T-helper 22 cell (primary cell): ENCODE measurements around the gene FAM83C.
"Not testable (repeated sequence)": the region's sequence is repeated elsewhere in the genome, so short reads cannot be mapped to it uniquely, and the experiment has no call there.

ENCODE experiments used
- DNase-seq: peaks from one replicate; pipeline ENCODE4 v3.0.0-alpha.2; 2020; ENCODE audit warnings: low read depth

The FAM83C gene

GRCh38 chr20:35318502-35319157 is 26.4 kb upstream of the FAM83C start:
- no peak for DNase-seq

- no peak for DNase-seq
These were observed 25.4 kb upstream of the FAM83C start for GRCh38 chr20:35317416-35318210.

- DNase-seq = no peak
These were observed 23.9 kb upstream of the FAM83C start for GRCh38 chr20:35316086-35316485.

- DNase-seq = not testable (repeated sequence)
These were observed 23.4 kb upstream of the FAM83C start for GRCh38 chr20:35315632-35316020.

- DNase-seq = no peak
These were observed 22.8 kb upstream of the FAM83C start for GRCh38 chr20:35314816-35315631.

GRCh38 chr20:35312318-35312717 is 20.1 kb upstream of the FAM83C start:
- DNase-seq = no peak

GRCh38 chr20:35311822-35312221 is 19.6 kb upstream of the FAM83C start:
- DNase-seq = no peak

- no peak for DNase-seq
These were observed 19.2 kb upstream of the FAM83C start for GRCh38 chr20:35311409-35311808.

- DNase-seq = no peak
These were observed 15.7 kb upstream of the FAM83C start for GRCh38 chr20:35307666-35308653.

GRCh38 chr20:35306931-35307517 is 14.8 kb upstream of the FAM83C start:
- no peak for DNase-seq

GRCh38 chr20:35305682-35306556 is 13.7 kb upstream of the FAM83C start:
- no peak for DNase-seq

GRCh38 chr20:35304956-35305355 is 12.7 kb upstream of the FAM83C start:
- DNase-seq = no peak

- DNase-seq = peak; percentile 55
These were observed 11.7 kb upstream of the FAM83C start for GRCh38 chr20:35303735-35304491.

GRCh38 chr20:35303382-35303734 is 11.1 kb upstream of the FAM83C start:
- no peak for DNase-seq

GRCh38 chr20:35302421-35303335 is 10.5 kb upstream of the FAM83C start:
- no peak for DNase-seq

- DNase-seq = no peak
These were observed 9.2 kb upstream of the FAM83C start for GRCh38 chr20:35301426-35301825.

- no peak for DNase-seq
These were observed 8.4 kb upstream of the FAM83C start for GRCh38 chr20:35300469-35301262.

GRCh38 chr20:35299780-35300179 is 7.6 kb upstream of the FAM83C start:
- no peak for DNase-seq
